ENCODE results near the gene DCST2.

- TF ChIP-seq CTCF (IDR thresholded peaks at IDR 0.05) (no peak), POLR2A (IDR thresholded peaks at IDR 0.05) (no peak), EP300 (IDR thresholded peaks at IDR 0.05) (no peak)
These were observed 64.3 kb downstream of the DCST2 start for GRCh38 chr1:154969246-154969645.
